ENCODE data around the gene MED25.
"Not testable (repeated sequence)": the region's sequence is repeated elsewhere in the genome, so short reads cannot be mapped to it uniquely, and the experiment has no call there.

Gene MED25

GRCh38 chr19:49816590-49816989 lies 1.5 kb upstream of the MED25 start:
- no peak for DNase-seq (ENCODE audit: low read depth)

GRCh38 chr19:49818649-49819370 lies 721 bp downstream of the MED25 start:
- no peak for DNase-seq (ENCODE audit: low read depth)

GRCh38 chr19:49819452-49820115 lies 1.5 kb downstream of the MED25 start:
- not testable (repeated sequence) for DNase-seq (ENCODE audit: low read depth)

GRCh38 chr19:49820125-49820524 lies 2.0 kb downstream of the MED25 start:
- DNase-seq (ENCODE audit: low read depth) = no peak

GRCh38 chr19:49823472-49823871 lies 5.4 kb downstream of the MED25 start:
- DNase-seq (ENCODE audit: low read depth) = no peak

GRCh38 chr19:49824662-49825061 lies 6.6 kb downstream of the MED25 start:
- DNase-seq (ENCODE audit: low read depth) = no peak

GRCh38 chr19:49827034-49827433 lies 8.9 kb downstream of the MED25 start:
- no peak for DNase-seq (ENCODE audit: low read depth)

- no peak for DNase-seq (ENCODE audit: low read depth)
These were observed 11.1 kb downstream of the MED25 start for GRCh38 chr19:49829200-49829599.

- DNase-seq (ENCODE audit: low read depth) = no peak
These were observed 11.6 kb downstream of the MED25 start for GRCh38 chr19:49829721-49830120.

GRCh38 chr19:49830766-49831165 lies 12.7 kb downstream of the MED25 start:
- no peak for DNase-seq (ENCODE audit: low read depth)

- DNase-seq (ENCODE audit: low read depth) = no peak
These were observed 13.5 kb downstream of the MED25 start for GRCh38 chr19:49831592-49831991.

- no peak for DNase-seq (ENCODE audit: low read depth)
These were observed 14.5 kb downstream of the MED25 start for GRCh38 chr19:49832556-49832955.

- DNase-seq (ENCODE audit: low read depth) = no peak
These were observed 15.5 kb downstream of the MED25 start for GRCh38 chr19:49833599-49833998.

GRCh38 chr19:49835562-49835961 lies 17.5 kb downstream of the MED25 start:
- DNase-seq (ENCODE audit: low read depth) = no peak

- DNase-seq (ENCODE audit: low read depth) = no peak
These were observed 18.3 kb downstream of the MED25 start for GRCh38 chr19:49836176-49837008.

- DNase-seq (ENCODE audit: low read depth) = no peak
These were observed 18.9 kb downstream of the MED25 start for GRCh38 chr19:49837009-49837310.

GRCh38 chr19:49837425-49837824 lies 19.3 kb downstream of the MED25 start:
- no peak for DNase-seq (ENCODE audit: low read depth)

GRCh38 chr19:49838885-49839588 lies 20.9 kb downstream of the MED25 start:
- DNase-seq (ENCODE audit: low read depth) = no peak

GRCh38 chr19:49839713-49840112 lies 21.6 kb downstream of the MED25 start:
- no peak for DNase-seq (ENCODE audit: low read depth)

- DNase-seq (ENCODE audit: low read depth) = no peak
These were observed 22.2 kb downstream of the MED25 start for GRCh38 chr19:49840321-49840720.

- no peak for DNase-seq (ENCODE audit: low read depth)
These were observed 22.7 kb downstream of the MED25 start for GRCh38 chr19:49840736-49841249.

- DNase-seq (ENCODE audit: low read depth) = no peak
These were observed 25.2 kb downstream of the MED25 start for GRCh38 chr19:49843265-49843664.

All from stimulated activated CD4-positive, alpha-beta T cell treated with anti-CD3 and anti-CD28 coated beads, Interleukin-2, amount 100 ng/mL, for 4 hours (primary cell).